Measurements from ENCODE around the gene TEX50. TPM values are rescaled to one million over a fixed set of nuclear protein-coding genes. Genes with fewer than 3 reads are reported as not detected.
"Not testable (repeated sequence)": the region's sequence is repeated elsewhere in the genome, so short reads cannot be mapped to it uniquely, and the experiment has no call there.

Gene TEX50
- total RNA-seq, 1 donor from 2014 or later: not detected

DNA sequence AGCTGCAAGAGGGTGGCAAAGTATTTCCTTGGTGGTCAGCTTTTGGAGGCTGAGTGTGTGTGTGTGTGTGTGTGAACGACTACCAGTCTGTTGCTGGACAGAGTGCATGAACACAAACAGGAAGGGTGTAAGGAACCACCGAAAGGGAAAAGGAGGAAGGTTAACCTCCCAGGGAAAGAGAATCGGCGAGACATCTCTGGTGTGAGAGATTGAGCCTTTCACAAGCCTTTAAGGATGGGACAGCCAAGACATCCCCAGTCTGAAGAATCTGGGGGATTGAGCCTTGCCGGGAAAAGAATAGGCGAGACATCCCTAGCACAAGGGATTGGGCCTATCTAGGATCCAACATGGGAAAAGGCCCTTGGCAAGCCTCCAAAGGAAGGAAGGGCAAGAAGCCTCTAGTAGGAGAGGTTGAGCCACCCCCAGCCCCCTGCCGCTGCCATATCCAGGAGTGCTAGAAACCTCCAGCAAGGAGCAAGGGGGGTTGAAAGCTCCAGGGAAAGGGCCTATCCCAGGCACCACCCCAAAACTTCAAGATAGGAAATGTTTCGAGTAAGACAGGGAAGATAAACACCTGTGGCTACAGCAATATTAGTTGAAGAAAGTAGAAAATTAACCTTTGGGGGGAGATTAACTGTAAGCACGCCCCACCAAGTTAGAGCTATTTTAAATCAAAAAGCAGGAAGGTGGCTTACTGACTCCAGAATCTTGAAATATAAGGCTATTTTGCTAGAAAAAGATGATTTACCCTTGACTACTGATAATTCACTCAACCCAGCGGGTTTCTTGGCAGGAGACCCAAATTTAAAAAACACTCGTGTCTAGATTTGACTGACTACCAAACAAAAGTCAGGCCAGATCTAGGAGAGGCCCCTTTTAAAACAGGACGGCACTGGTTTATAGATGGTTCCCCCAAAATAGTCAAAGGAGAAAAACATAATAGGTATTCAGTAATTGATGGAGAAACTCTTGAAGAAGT lies 3.2 kb downstream of the TEX50 start:
- H3K4me1 Mint-ChIP-seq (ENCODE audit: low read depth): no peaks in the 10 kb centered on the region

GRCh38 chr1:173639102-173639501 lies 4.0 kb downstream of the TEX50 start:
- Mint-ChIP-seq H3K9me3 (peaks cover 7% of the 10 kb centered on the region), H3K4me3 (no peak overlapping the region), H3K27me3 (ENCODE audit: insufficient read depth) (peaks cover 3% of the 10 kb centered on the region), H3K36me3 (ENCODE audit: low read depth) (no peaks in the 10 kb centered on the region), H3K4me1 (ENCODE audit: low read depth) (no peaks in the 10 kb centered on the region), H3K27ac (no peak overlapping the region)
- intact Hi-C loops (cut with micrococcal nuclease): no loop called here
- DNase-seq (ENCODE audit: low spot score): no peak

More for the DNA sequence above, 3.2 kb downstream of the TEX50 start:
- peaks cover 7% of the 10 kb centered on the region for H3K9me3 Mint-ChIP-seq
- H3K27me3 Mint-ChIP-seq (ENCODE audit: insufficient read depth): peaks cover 5% of the 10 kb centered on the region
- intact Hi-C loops (cut with micrococcal nuclease): no loop called here
- no peaks in the 10 kb centered on the region for H3K36me3 Mint-ChIP-seq (ENCODE audit: low read depth)
- no peak overlapping the region for H3K4me3 Mint-ChIP-seq
- no peak for DNase-seq (ENCODE audit: low spot score)
- no peak overlapping the region for H3K27ac Mint-ChIP-seq

- H3K4me3 Mint-ChIP-seq; H3K27ac Mint-ChIP-seq; H3K36me3 Mint-ChIP-seq (ENCODE audit: low read depth); DNase-seq (ENCODE audit: low spot score); intact Hi-C loops (cut with micrococcal nuclease); H3K27me3 Mint-ChIP-seq (ENCODE audit: insufficient read depth); H3K4me1 Mint-ChIP-seq (ENCODE audit: low read depth); H3K9me3 Mint-ChIP-seq: not testable (repeated sequence)
Observed at GRCh38 chr1:173642450-173643139, 7.5 kb downstream of the TEX50 start.

DNA sequence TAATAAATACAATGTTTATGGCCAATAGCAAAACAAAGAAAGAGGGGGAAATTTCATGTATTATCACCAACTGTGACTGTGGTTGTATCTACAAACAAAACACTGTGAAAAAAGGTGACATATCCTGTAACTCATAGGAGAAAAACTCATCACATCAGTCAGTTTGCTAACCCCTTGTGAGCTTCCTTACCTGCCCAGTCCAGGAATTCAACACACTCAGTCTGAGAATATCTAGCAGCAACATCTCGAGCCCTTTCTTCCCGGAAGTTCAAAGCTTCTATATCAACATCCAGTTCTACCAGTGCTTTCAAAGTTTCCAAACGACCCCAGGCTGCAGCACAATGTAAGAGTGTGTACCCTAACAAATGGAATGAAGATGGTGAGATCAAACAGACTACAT lies 11.5 kb downstream of the TEX50 start:
- Mint-ChIP-seq H3K9me3 (no peaks in the 10 kb centered on the region), H3K4me3 (no peak overlapping the region), H3K27ac (no peak overlapping the region), H3K4me1 (ENCODE audit: low read depth) (no peaks in the 10 kb centered on the region), H3K36me3 (ENCODE audit: low read depth) (no peaks in the 10 kb centered on the region), H3K27me3 (ENCODE audit: insufficient read depth) (peaks cover 4% of the 10 kb centered on the region)
- intact Hi-C loops (cut with micrococcal nuclease): no loop called here
- DNase-seq (ENCODE audit: low spot score): no peak

DNA sequence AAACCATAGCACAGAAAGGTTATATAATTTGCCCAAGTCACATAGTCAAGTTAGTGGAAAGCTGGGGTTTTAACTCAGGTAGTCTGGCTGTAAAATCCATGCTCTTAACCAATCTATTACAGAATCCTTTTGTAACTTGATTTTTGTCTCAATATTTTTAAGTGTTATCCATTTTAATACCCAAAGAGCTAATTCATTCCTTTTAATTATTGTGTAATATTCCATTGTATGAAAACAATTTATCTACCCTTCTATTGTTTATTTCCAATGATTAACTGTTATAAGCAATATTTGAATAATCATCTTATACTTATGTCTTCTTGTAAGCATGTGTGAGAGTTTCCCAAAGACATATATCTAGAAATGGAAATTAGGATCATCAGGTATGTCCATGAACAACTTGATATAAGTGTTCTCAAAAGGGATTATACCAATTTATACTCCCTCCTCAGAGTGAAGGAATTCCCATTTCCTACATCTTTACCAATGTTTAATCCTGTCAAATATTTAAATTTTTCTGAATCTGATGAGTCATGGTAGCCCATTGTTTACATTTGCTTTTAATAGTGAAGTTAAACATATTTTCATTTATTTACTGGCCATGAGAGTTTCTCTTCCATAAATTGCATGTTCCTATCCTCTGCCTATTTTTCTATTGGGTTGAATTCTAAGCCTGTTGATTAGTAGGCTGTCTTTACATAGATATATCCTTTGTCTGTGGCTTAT lies 13.9 kb downstream of the TEX50 start:
- Mint-ChIP-seq H3K27me3 (ENCODE audit: insufficient read depth) (peaks cover 6% of the 10 kb centered on the region), H3K36me3 (ENCODE audit: low read depth) (no peaks in the 10 kb centered on the region), H3K27ac (no peak overlapping the region), H3K9me3 (no peaks in the 10 kb centered on the region), H3K4me1 (ENCODE audit: low read depth) (no peaks in the 10 kb centered on the region), H3K4me3 (no peak overlapping the region)
- no peak for DNase-seq (ENCODE audit: low spot score)
- intact Hi-C loops (cut with micrococcal nuclease): no loop called here

GRCh38 chr1:173660306-173660705 lies 25.2 kb downstream of the TEX50 start:
- intact Hi-C loops (cut with micrococcal nuclease): no loop called here
- Mint-ChIP-seq H3K36me3 (ENCODE audit: low read depth) (no peaks in the 10 kb centered on the region), H3K27ac (no peak overlapping the region), H3K4me3 (no peak overlapping the region), H3K9me3 (no peaks in the 10 kb centered on the region), H3K4me1 (ENCODE audit: low read depth) (no peaks in the 10 kb centered on the region), H3K27me3 (ENCODE audit: insufficient read depth) (no peaks in the 10 kb centered on the region)
- no peak for DNase-seq (ENCODE audit: low spot score)

GRCh38 chr1:173661271-173661670 lies 26.1 kb downstream of the TEX50 start:
- Mint-ChIP-seq H3K4me3 (no peak overlapping the region), H3K4me1 (ENCODE audit: low read depth) (no peaks in the 10 kb centered on the region), H3K27me3 (ENCODE audit: insufficient read depth) (no peaks in the 10 kb centered on the region), H3K27ac (no peak overlapping the region), H3K9me3 (no peaks in the 10 kb centered on the region), H3K36me3 (ENCODE audit: low read depth) (no peaks in the 10 kb centered on the region)
- no peak for DNase-seq (ENCODE audit: low spot score)
- intact Hi-C loops (cut with micrococcal nuclease): no loop called here

DNA sequence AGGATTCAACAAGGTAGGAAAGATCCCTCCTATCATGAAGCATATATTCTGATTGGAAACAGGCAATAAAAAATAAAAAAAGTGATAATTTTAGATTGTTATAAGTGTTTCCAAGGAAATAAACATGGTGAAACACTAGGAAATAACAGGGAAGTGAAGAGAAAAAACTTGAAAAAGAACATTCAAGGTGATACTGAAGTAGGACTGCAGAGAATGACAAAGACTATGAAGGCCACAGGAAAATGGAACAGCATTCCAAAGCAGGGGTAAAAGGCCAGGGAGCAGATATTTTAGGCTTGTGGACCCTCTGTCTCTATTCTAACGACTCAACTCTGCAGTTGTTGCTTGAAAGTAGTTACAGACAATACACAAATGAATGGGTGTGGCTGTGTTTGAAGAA lies 26.6 kb downstream of the TEX50 start:
- H3K9me3 Mint-ChIP-seq: no peaks in the 10 kb centered on the region
- intact Hi-C loops (cut with micrococcal nuclease): no loop called here
- no peak overlapping the region for H3K4me3 Mint-ChIP-seq
- no peaks in the 10 kb centered on the region for H3K36me3 Mint-ChIP-seq (ENCODE audit: low read depth)
- no peaks in the 10 kb centered on the region for H3K4me1 Mint-ChIP-seq (ENCODE audit: low read depth)
- H3K27me3 Mint-ChIP-seq (ENCODE audit: insufficient read depth): no peaks in the 10 kb centered on the region
- DNase-seq (ENCODE audit: low spot score): no peak
- no peak overlapping the region for H3K27ac Mint-ChIP-seq

GRCh38 chr1:173663159-173663558 lies 28.0 kb downstream of the TEX50 start:
- intact Hi-C loops (cut with micrococcal nuclease): no loop called here
- H3K27me3 Mint-ChIP-seq (ENCODE audit: insufficient read depth): peaks cover 2% of the 10 kb centered on the region
- no peak for DNase-seq (ENCODE audit: low spot score)
- no peaks in the 10 kb centered on the region for H3K9me3 Mint-ChIP-seq
- no peak overlapping the region for H3K27ac Mint-ChIP-seq
- H3K36me3 Mint-ChIP-seq (ENCODE audit: low read depth): no peaks in the 10 kb centered on the region
- no peak overlapping the region for H3K4me3 Mint-ChIP-seq
- no peaks in the 10 kb centered on the region for H3K4me1 Mint-ChIP-seq (ENCODE audit: low read depth)

DNA sequence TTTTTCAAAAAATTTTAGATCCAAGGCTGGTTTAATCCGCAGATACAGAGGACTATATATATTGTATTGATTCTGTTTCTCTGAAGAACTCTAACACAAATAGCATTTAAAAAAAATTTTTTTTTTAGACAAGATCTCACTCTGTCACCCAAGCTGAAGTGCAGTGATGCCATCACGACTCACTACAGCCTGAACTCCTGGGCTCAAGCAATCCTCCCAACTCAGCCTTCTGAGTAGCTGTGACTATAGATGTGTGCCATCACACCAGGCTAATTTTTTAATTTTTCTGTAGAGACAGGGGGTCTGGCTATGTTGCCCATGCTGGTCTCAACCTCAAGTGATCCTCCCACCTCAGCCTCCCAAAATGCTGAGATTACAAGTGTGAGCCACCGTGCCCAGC lies 31.5 kb downstream of the TEX50 start:
- intact Hi-C loops (cut with micrococcal nuclease): no loop called here
- H3K27ac Mint-ChIP-seq: no peak overlapping the region
- no peak overlapping the region for H3K4me3 Mint-ChIP-seq
- DNase-seq (ENCODE audit: low spot score): no peak
- H3K9me3 Mint-ChIP-seq: no peaks in the 10 kb centered on the region
- no peaks in the 10 kb centered on the region for H3K4me1 Mint-ChIP-seq (ENCODE audit: low read depth)
- no peaks in the 10 kb centered on the region for H3K36me3 Mint-ChIP-seq (ENCODE audit: low read depth)
- H3K27me3 Mint-ChIP-seq (ENCODE audit: insufficient read depth): peaks cover 8% of the 10 kb centered on the region

DNA sequence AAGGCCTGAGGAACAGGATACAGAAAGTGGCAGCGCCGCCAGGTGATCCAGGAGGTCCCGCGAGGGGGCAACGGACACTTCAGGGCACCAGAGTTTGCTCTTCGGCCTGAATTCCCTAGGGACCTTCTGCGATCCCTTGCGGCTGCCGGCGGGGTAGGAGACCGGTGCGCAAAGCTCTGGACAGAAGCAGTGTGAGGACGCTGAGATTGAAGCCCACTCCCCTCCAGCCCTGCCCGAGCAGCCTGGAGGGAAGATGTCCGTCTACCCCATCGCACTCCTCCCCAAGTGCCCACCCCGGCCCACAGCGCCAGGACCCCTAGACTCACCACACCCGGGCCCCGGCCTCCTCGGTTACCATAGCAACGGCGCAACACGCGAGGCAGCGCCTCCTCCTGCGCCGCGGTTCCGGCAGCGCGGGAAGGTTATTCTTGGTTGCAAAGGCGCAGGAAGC lies 34.4 kb downstream of the TEX50 start, which contains the start of gene ANKRD45:
ANKRD45 (minus strand) TSS at position 361 of the 451 bp plus-strand sequence. CDS start 10,433 bp downstream, outside the sequence.
- H3K27me3 Mint-ChIP-seq (ENCODE audit: insufficient read depth): peaks cover 10% of the 10 kb centered on the region
- intact Hi-C loops (cut with micrococcal nuclease): no loop called here

GRCh38 chr1:173674496-173674895 lies 39.4 kb downstream of the TEX50 start:
- intact Hi-C loops (cut with micrococcal nuclease); H3K4me3 Mint-ChIP-seq; H3K36me3 Mint-ChIP-seq (ENCODE audit: low read depth); H3K4me1 Mint-ChIP-seq (ENCODE audit: low read depth); H3K9me3 Mint-ChIP-seq; H3K27me3 Mint-ChIP-seq (ENCODE audit: insufficient read depth); H3K27ac Mint-ChIP-seq; DNase-seq (ENCODE audit: low spot score): not testable (repeated sequence)

More for the DNA sequence above, 34.4 kb downstream of the TEX50 start, which contains the start of gene ANKRD45:
- H3K9me3 Mint-ChIP-seq: no peaks in the 10 kb centered on the region
- no peak for DNase-seq (ENCODE audit: low spot score)
- no peaks in the 10 kb centered on the region for H3K36me3 Mint-ChIP-seq (ENCODE audit: low read depth)
- no peak within 1 kb of the TSS for H3K4me3 Mint-ChIP-seq
- no peaks in the 10 kb centered on the region for H3K4me1 Mint-ChIP-seq (ENCODE audit: low read depth)
- H3K27ac Mint-ChIP-seq: no peak within 1 kb of the TSS
